G401.6 (cell line): ENCODE results near the gene SGF29.
"Not testable (repeated sequence)": the region's sequence is repeated elsewhere in the genome, so short reads cannot be mapped to it uniquely, and the experiment has no call there.

Experiments used
- FAIRE-seq: peaks from 2 replicates; lab custom pipeline; 2012; peaks lifted over from hg19 to GRCh38; lab: Jason Lieb, UNC

SGF29 gene

DNA sequence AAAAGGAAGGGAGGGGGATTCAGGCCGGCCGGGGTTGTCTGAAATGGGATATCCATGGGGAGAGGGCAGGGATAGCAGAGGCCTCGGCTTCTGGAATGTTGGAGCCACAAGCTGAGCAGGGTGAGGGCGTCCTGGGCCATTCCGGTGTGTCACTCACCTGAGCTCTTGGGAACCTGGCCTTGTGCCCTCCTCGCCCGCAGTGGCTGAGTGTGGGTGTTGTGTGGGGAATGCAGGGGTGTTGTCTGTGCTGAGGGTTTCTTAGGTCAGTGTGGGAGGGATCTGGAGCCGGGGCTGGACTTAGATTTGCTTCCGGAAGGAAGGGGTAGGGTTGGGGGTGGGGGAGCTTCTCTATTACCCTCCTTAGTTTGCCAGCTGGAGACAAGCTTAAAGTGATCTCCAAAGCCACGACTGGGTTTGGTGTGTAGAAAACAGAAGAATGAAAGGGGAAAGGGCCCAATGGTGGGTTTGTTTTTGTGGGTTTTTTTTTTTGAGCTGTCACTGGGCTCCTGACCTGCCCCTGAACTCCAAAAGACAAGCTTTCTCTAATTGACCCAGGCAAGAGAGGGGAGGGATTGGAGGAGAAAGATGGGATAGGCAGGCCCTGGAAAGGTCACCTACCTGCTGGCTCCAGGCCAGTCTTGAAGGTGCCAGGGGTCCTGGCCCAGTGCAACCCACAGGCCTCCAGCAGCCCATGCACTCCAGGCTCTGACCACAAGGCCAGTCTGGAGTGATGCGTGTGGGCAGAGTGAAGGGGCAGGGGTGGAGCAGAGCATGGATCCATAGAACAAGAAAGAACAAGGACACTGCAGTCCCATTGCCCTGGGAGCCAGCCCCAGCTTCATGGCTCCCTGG, 43.3 kb downstream of the SGF29 start, which contains the start of gene SULT1A2:
SULT1A2 (minus strand) TSS at position 211 of the 852 bp plus-strand sequence. CDS start 1,120 bp downstream, outside the sequence.
- FAIRE-seq = no peak

DNA sequence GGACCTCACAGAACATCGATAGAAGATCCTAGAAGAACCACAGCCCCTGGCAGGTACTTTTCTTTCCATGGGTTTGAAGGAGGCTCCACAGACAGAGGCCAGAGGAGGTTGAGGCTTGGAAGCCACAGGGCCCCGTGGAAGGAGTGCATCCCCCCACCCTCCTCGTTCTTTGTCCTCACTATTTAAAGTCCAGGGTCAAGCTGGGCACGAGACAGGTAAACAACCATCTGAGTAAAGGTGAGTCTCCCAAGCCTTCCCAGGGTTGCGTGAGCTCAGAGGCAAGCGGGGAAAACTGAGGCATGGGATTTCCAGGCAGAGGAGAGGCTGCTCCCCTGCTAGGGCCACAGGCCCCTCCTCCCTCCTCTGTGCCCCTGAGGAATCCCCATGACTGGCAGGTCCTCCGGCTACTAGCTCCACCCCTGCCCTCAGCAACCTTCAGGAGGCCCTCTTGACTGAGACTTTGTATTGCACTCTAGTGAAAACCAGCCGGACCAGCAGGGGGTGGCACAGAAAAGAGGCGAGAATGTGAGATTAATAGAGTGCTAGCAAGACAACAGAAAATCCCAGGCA, 44.1 kb downstream of the SGF29 start:
- FAIRE-seq = no peak

DNA sequence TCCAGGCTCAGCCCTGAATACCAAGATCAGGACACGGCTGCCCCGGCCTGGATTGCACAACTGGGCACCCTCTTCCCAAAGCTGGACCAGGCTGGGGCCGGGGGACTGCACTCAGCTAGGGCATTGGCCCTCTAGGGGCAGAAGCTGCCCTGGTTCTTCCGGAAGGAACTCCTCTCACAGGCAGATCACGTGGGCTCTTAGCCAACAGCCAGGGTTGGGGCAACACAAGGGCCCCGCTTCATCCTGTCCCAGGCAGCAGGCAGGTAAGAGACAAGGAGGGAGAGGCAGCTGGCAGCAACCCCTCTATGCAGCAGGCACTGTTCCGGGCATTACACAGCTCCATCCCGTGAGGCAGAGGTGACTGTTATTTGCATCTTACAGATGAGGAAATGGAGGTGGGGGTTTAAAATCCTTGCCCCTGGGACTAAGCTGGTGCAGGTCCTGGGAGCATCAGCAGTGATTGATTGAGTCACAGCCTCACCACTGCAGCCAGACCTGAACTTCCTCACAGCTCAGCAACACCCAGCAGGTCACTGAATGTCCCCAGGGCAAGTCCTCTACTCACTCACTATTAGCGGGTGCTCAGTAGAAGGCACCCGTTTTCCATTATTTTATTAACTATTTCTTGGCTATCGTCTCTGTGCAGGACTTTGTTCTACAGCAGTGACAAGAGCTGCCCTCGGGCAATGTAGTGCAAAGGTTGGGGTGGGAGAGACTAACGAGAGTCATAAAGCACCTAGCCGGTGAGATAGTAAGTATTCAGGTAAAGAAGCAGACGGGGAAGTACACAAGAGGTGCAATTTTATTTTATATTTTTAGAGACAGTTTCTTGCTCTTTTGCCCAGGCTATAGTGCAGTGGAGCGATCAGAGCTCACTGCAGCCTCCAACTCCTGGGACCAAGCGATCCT, 45.9 kb downstream of the SGF29 start:
- not testable (repeated sequence) for FAIRE-seq

DNA sequence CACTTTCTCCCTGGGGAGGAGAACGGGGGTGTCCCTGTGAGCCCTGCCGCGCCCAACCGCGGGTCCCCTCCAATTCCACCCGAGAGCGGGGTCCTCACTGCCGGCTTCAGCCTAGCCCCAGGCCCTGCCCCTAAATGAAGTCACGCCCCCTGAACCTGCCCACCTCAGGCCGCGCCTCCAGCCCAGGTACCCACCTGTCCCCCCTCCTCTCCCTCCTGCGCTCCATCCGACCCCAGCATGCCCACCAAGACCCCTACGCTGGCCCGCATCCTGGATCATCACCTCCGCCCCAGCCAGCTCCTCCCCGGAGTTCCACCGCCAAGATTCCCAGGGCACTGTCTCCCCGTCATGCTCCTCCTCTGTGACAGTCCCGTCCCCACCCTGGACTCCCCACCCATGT, 47.2 kb downstream of the SGF29 start:
- not testable (repeated sequence) for FAIRE-seq

DNA sequence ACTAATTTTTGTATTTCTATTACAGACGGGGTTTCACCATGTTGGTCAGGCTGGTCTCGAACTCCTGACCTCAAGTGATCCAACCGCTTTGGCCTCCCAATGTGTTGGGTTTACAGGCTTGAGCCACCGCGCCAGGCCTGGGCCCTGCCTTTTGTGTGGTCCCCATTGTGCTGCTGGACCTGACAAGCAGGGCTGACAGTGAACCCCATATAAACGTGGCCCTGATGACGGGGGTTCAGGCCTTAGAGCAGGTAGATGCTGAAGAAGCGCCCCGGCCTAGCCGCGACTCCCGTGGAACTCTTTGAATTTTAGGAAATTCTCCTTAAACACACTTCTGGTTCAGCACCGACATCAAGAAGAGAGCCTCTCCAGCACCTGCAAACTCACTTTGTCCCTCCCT, 47.9 kb downstream of the SGF29 start:
- not testable (repeated sequence) for FAIRE-seq

DNA sequence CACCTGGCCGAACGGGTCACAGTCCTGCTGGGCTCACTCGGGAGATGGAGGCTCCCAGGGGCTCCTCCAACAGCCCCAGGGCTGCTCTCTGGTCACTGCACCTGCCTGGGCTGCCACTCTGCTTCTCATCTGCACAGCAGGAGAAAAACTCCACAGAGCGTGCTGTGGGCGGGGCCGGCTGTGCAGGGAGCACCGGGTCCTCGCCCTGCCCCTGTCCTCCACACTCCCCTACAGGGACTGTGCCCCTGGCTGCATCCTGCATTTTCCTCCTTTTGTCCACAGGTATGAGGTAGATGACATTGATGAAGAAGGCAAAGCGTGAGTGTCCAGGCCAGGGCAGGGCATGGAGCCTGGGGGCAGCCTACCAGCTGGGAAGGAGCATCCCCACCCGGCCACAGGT, 48.3 kb downstream of the SGF29 start:
- FAIRE-seq = not testable (repeated sequence)

DNA sequence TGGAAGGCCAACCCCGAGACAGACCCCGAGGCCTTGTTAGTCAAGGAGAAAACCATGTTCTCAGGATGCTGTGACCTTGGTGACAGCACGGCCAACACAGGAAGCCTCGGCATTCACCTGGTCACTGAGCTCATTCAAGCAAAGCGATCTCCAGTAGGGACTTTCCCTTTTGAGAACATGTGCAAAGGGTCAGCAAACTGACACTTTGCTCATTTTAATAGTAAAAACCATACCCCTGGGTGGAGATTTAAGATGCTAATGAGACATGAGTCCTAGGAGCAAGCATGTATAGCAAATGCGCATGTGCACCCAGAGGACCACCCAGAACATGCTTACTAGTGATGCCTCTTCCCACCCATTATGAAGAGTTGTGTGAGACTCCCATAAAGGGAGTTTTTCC, 48.8 kb downstream of the SGF29 start:
- no peak for FAIRE-seq

DNA sequence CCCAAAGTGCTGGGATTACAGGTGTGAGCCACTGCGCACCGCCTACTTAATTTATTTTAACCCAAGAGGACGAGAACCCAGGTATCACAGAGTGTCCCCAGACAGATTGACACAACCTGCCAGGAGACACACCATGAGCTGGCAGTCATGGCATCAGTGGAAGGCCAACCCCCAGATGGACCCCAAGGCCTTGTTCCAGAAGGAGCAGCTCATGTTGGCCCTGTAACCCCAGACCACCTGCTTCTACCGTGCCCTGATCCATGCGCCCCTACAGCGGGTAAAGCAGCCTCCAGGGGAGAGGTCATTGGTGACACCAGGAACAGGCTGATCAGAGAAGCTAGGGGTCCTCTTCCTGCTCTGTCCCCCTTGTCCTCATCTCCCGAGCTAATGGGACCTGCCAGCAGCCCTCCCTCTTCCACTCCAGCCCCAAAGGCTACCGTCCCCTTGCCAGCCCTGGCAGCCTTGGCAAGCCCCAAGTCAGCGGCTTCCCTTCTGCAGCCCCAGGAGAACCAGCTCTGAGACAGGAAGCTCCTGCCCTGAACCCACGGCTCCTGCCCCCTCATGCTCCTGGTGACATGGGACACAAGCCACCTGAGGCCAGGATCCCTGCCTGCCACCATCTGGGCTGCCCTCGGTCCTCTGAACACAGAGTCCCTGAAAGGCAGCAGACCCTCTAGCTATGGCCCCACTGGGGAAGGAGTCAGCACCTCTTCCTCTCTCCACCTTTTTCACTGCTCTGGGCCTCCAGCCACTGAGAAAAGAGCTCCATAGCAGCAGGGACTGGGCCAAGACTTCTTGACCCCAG, 49.9 kb downstream of the SGF29 start:
- no peak for FAIRE-seq

DNA sequence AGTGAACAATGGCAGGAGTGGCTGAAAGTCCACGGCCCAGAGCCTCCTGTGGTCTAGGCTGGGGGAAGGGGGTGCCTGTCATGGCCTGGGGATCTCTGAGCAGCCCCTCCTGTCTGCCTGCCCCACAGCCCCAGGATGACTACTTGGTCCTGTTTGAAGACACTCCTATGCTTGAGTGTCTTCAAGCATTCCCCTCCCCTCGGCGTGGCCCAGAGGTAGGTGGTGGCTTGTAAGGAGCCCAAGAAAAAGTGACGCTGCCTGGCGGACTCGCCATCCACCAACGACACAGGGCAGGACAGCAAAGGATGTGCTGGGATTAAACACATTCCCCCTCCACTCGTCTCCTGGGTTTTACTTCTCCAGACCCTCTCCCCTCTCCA, 50.5 kb downstream of the SGF29 start:
- no peak for FAIRE-seq

DNA sequence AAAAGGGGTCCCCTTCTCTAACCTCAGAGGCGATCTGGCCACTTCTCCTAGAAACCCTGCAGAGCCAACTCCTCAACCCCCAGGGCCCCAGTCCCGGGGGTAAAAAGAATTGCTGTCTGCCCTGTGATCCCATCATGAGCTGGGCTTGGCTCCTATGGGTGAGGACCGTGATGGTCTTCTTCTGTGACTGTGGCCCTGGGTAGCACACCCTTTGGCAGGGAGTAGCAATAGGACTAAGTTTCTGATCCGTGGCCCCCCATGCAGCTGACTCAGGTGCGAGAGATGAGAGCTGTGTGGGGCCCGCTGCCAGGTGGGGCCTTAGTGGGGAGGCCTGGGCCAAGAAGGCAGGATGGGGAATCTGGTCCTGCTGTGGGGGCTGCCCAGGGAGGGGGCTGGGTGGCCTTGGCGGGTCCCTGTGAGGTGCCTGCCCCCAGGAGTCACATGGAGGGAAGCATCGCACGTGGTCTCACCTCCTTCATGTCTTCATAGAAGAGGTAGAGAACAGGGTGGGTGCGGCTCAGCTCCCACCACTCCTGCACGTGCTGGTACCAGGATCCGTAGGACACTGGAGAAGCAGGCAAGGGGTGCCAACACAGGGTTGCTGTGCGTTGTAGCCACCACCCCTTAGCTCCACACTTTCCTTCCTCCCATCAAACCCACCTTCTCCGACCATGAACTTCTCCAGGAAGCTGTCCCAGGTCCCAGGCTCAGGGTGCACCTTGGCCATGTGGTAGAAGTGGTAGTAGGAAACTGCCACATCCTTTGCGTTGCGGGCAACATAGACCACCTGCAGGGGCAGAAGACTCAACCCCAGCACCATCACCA, 52.8 kb downstream of the SGF29 start:
- no peak for FAIRE-seq

DNA sequence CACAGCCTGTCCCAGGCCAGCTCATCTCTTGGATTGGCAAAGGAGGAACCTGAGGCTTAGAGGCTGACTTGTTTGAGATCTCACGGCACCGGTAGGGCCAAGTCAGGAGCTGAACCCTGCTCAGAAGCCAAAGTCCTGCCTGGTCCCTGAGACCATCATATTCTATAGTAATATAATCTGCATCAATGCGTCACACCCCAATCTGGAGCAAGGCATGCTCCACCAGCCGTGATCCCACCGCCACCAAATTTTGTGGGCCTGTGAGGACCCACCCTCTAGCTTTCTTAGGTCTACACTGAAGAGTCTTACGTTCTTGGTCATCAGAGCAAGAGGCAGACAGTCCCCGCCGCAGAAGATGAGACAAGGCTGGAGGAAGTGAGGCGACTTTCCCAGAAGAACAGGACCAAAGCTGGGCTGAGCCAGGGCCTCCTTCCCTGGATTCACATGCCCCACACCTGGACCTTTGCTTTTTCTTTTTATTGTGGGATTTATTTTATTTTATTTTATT, 53.5 kb downstream of the SGF29 start:
- no peak for FAIRE-seq

DNA sequence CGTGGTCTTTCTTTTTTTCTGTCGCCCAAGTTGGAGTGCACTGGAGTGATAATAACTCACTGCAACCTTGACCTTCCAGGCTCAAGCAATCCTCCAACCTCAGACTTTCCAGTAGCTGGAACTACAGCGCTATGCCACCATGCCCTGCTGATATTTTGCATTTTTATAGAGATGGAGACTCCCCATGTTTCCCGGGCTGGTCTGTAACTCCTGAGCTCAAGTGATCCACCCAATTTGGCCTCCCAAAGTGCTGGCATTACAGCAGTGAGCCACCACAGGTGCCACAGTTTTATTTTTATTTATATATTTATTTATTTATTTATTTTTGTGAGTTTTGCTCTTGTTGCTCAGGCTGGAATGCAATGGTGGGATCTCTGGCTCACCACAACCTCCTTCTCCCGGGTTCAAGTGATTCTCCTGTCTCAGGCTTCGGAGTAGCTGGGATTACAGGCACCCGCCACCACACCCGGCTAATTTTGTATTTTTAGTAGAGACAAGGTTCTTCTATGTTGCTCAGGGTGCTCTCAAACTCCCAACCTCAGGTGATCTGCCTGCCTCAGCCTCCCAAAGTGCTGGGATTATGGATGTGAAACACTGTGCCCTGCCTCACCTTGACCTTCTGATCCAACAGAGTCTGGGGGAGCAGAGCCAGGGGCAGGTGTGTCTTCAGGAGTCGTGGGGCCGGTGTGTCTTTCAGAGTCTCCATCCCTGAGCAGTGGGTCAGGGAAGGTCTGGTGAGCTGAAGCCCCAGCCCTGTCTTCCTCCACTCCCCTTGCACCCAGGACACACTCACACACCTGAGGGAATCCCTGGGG, 54.2 kb downstream of the SGF29 start:
- FAIRE-seq = not testable (repeated sequence)

DNA sequence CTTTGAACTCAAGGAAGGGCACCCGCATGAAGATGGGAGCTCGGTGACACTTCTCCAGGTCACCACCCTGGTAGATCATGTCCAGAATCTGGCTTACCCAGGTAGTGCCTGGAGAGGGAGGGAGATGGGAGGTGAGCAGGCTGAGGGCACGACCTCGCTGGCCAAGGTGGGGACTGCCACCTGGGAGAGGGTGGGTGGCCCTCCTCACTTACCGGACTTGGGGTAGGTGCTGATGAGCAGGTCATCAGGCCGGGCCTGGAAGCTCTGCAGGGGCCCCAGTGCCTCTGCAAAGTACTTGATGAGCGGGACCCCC, 54.7 kb downstream of the SGF29 start:
- FAIRE-seq = not testable (repeated sequence)

DNA sequence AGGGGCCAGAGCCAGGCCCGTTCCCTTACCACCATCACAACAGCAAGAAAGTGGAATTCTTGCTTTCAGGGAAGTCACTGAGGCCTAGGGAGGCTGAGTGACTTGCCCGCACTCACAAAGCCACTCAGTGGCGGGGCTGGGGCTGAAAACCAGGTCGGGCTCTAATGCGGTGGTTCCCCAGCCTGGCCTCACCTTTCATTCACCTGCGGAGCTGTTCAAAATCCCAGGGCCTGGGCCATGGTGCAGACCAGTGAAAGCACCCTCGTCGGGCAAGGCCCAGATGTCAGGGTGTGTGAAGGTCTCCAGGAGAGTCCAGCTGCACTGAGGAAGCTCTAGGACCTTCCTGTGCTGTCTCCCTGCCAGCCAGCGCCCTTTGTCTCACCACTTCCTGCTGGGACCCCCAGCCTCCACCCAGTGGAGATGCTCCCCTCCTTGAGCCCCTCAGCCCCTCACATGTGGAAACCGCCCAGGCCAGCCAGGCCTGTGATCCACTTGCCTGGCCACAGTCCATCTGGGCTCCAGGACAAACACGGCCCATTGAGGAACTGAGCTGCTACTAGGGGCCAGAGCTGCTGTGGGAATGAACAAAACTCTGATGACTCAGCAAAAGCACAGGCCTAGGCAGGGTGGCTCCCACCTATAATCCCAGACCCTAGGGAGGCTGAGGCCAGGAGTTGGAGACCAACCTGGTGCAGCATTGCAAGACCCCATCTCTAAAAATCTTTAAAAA, 55.3 kb downstream of the SGF29 start:
- not testable (repeated sequence) for FAIRE-seq

DNA sequence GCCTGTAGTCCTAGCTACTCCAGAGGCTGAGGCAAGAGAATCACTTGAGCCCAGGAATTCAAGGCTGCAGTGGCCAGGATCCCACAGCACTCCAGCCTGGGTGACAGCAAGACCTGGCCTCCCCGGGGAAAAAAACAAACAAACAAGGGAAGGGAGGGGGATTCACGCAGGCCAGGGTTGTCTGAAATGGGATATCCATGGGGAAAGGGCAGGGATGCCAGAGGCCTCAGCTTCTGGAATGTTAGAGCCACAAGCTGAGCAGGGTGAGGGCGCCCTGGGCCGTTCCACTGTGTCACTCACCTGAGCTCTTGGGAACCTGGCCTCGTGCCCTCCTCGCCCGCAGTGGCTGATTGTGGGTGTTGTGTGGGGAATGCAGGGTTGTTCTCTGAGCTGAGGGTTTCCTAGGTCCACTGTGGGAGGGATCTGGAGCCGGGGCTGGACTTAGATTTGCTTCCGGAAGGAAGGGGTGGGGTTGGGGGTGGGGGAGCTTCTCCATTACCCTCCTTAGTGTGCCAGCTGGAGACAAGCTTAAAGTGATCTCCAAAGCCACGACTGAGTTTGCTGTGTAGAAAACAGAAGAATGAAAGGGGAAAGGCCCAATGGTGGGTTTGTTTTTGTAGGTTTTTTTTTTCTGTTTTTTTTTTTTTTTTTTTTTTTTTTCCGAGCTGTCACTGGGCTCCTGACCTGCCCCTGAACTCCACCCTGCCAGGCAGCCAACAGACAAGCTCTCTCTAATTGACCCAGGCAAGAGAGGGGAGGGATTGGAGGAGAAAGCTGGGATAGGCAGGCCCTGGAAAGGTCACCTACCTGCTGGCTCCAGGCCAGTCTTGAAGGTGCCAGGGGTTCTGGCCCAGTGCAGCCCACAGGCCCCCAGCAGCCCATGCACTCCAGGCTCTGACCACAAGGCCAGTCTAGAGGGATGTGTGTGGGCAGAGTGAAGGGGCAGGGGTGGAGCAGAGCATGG, 56.2 kb downstream of the SGF29 start, which contains the start of gene SULT1A1:
SULT1A1 (minus strand) TSS at position 414 of the 964 bp plus-strand sequence. CDS start 1,189 bp downstream, outside the sequence.
- no peak for FAIRE-seq

DNA sequence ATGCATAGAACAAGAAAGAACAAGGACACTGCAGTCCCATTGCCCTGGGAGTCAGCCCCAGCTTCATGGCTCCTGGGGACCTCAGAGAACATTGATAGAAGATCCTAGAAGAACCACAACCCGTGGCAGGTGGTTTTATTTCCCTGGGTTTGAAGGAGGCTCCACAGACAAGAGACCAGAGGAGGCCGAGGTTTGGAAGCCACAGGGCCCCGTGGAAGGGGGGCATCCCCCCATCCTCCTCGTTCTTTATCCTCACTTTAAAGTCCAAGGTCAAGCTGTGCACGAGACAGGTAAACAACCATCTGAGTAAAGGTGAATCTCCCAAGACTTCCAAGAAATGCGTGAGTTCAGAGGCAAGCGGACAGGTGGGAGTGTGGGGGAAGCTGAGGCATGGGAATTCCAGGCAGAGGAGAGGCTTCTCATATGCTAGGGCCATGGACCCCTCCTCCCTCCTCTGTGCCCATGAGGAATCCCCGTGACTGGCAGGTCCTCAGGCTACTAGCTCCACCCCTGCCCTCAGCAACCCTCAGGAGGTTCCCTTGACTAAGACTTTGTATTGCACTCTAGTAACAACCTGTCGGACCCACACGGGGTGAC, 57.0 kb downstream of the SGF29 start:
- FAIRE-seq = no peak
